Embryonic facial prominence (tissue), 1 donor: Measurements from ENCODE around the gene ADPRHL1.
"Not testable (repeated sequence)": the region's sequence is repeated elsewhere in the genome, so short reads cannot be mapped to it uniquely, and the experiment has no call there.

Experiments used
- DNase-seq: peaks from one replicate; pipeline ENCODE4 v3.0.0-alpha.2; 2016; ENCODE audit errors: extremely low spot score

Gene ADPRHL1

GRCh38 chr13:113402471-113403254 lies 50.6 kb downstream of the ADPRHL1 start:
- no peak for DNase-seq

- DNase-seq, result no peak
Observed at GRCh38 chr13:113401452-113402415, 51.6 kb downstream of the ADPRHL1 start.

- DNase-seq, result no peak
Observed at GRCh38 chr13:113400621-113401451, 52.5 kb downstream of the ADPRHL1 start.

- DNase-seq, result no peak
Observed at GRCh38 chr13:113399755-113400149, 53.5 kb downstream of the ADPRHL1 start.

GRCh38 chr13:113398963-113399754 lies 54.1 kb downstream of the ADPRHL1 start:
- DNase-seq, result no peak

- no peak for DNase-seq
Observed at GRCh38 chr13:113397608-113398425, 55.5 kb downstream of the ADPRHL1 start.

- no peak for DNase-seq
Observed at GRCh38 chr13:113394339-113394640, 59.0 kb downstream of the ADPRHL1 start.

- peak; percentile 47 for DNase-seq
Observed at GRCh38 chr13:113393563-113394338, 59.5 kb downstream of the ADPRHL1 start.

GRCh38 chr13:113393226-113393562 lies 60.1 kb downstream of the ADPRHL1 start:
- DNase-seq, result no peak

GRCh38 chr13:113390874-113391497 lies 62.3 kb downstream of the ADPRHL1 start:
- no peak for DNase-seq

GRCh38 chr13:113389586-113389985 lies 63.7 kb downstream of the ADPRHL1 start:
- not testable (repeated sequence) for DNase-seq

GRCh38 chr13:113387396-113387795 lies 65.9 kb downstream of the ADPRHL1 start:
- DNase-seq, result no peak

- no peak for DNase-seq
Observed at GRCh38 chr13:113383089-113383488, 70.2 kb downstream of the ADPRHL1 start.

GRCh38 chr13:113382542-113382941 lies 70.7 kb downstream of the ADPRHL1 start:
- DNase-seq, result not testable (repeated sequence)

- DNase-seq, result no peak
Observed at GRCh38 chr13:113378825-113379224, 74.5 kb downstream of the ADPRHL1 start.

GRCh38 chr13:113374511-113375175 lies 78.6 kb downstream of the ADPRHL1 start:
- no peak for DNase-seq

GRCh38 chr13:113373811-113374485 lies 79.3 kb downstream of the ADPRHL1 start:
- no peak for DNase-seq

GRCh38 chr13:113371701-113372100 lies 81.6 kb downstream of the ADPRHL1 start:
- not testable (repeated sequence) for DNase-seq
